Urinary bladder (tissue), 4 donors: Measurements from ENCODE around the gene POU2F2. TPM values are rescaled to one million over a fixed set of nuclear protein-coding genes. Genes with fewer than 3 reads are reported as not detected.

Experiments
- DNase-seq: peaks from one replicate; pipeline ENCODE4 v3.0.0-alpha.2; 2015; ENCODE audit errors: extremely low spot score
- H3K27ac ChIP-seq: one replicate; pipeline ENCODE4 v1.5.1; 2013; ENCODE audit warnings: low read depth, mild to moderate bottlenecking, moderate library complexity
- H3K36me3 ChIP-seq: one replicate; pipeline ENCODE4 v1.6.1; 2013; ENCODE audit warnings: mild to moderate bottlenecking, moderate library complexity; ENCODE audit not compliant: insufficient read depth
- H3K4me1 ChIP-seq: one replicate; pipeline ENCODE4 v1.6.1; 2013; ENCODE audit warnings: mild to moderate bottlenecking, moderate library complexity; ENCODE audit not compliant: insufficient read depth
- H3K4me3 ChIP-seq: one replicate; pipeline ENCODE4 v1.5.1; 2013; ENCODE audit warnings: low read depth, low read length
- WGBS: extraction: QIAGEN DNeasy Blood & Tissue Kit; methylation state at CpG from one replicate; pipeline ENCODE4 v1.1.7; 2013; 5-methylcytosine and 5-hydroxymethylcytosine counted together
- polyA plus RNA-seq: library from polyadenylated mRNA; stranded (reverse); fragments of 200-250 nt; gene quantifications from one replicate; pipeline ENCODE4 v1.2.3, GENCODE V29; 2013
- total RNA-seq: library from RNA; depleted of rRNA; stranded (reverse); fragments of >200 nt; gene quantifications from one replicate; pipeline ENCODE4 v1.2.3, GENCODE V29; 2014
- donor health status: healthy with polysubstance abuse.
- donor health status: healthy.

The POU2F2 gene
- total and polyA plus RNA-seq, 2 donors: 0.95 to 4.4 TPM

- Histone ChIP-seq H3K4me3 (no peak overlapping the region), H3K36me3 (peaks cover 6% of the 10 kb centered on the region), H3K27ac (no peak overlapping the region), H3K4me1 (peaks cover 2% of the 10 kb centered on the region)
- WGBS: 78% methylated on average over 2 of the region's 2 CpGs
- DNase-seq: no peak
Measured at GRCh38 chr19:42081584-42082203, 50.6 kb downstream of the POU2F2 start.

GRCh38 chr19:42080764-42081375 lies 51.4 kb downstream of the POU2F2 start:
- Histone ChIP-seq H3K36me3 (peaks cover 6% of the 10 kb centered on the region), H3K27ac (no peak overlapping the region), H3K4me1 (peaks cover 2% of the 10 kb centered on the region), H3K4me3 (no peak overlapping the region)
- DNase-seq: no peak
- 94% methylated on average over 28 of the region's 28 CpGs for WGBS

GRCh38 chr19:42079886-42080763 lies 52.1 kb downstream of the POU2F2 start:
- no peak overlapping the region for H3K27ac ChIP-seq
- 93% methylated on average over 44 of the region's 44 CpGs for WGBS
- no peak overlapping the region for H3K4me3 ChIP-seq
- H3K4me1 ChIP-seq: peaks cover 2% of the 10 kb centered on the region
- H3K36me3 ChIP-seq: peaks cover 6% of the 10 kb centered on the region
- DNase-seq: no peak

GRCh38 chr19:42079276-42079669 lies 53.0 kb downstream of the POU2F2 start:
- Histone ChIP-seq H3K4me1 (peaks cover 2% of the 10 kb centered on the region), H3K27ac (no peak overlapping the region), H3K4me3 (no peak overlapping the region), H3K36me3 (peaks cover 6% of the 10 kb centered on the region)
- 86% methylated on average over 16 of the region's 16 CpGs for WGBS
- DNase-seq: no peak

- whole genome bisulfite sequencing: 75% methylated on average over 15 of the region's 15 CpGs
- no peak for DNase-seq
- peaks cover 6% of the 10 kb centered on the region for H3K36me3 ChIP-seq
- H3K27ac ChIP-seq: no peak overlapping the region
- H3K4me1 ChIP-seq: peaks cover 2% of the 10 kb centered on the region
- H3K4me3 ChIP-seq: no peak overlapping the region
Measured at GRCh38 chr19:42078538-42079275, 53.5 kb downstream of the POU2F2 start.

- H3K27ac ChIP-seq: no peak overlapping the region
- DNase-seq: no peak
- H3K4me3 ChIP-seq: no peak overlapping the region
- 94% methylated on average over 1 of the region's 1 CpG for WGBS
- H3K36me3 ChIP-seq: peaks cover 6% of the 10 kb centered on the region
- H3K4me1 ChIP-seq: peaks cover 2% of the 10 kb centered on the region
Measured at GRCh38 chr19:42078058-42078457, 54.2 kb downstream of the POU2F2 start.

DNA sequence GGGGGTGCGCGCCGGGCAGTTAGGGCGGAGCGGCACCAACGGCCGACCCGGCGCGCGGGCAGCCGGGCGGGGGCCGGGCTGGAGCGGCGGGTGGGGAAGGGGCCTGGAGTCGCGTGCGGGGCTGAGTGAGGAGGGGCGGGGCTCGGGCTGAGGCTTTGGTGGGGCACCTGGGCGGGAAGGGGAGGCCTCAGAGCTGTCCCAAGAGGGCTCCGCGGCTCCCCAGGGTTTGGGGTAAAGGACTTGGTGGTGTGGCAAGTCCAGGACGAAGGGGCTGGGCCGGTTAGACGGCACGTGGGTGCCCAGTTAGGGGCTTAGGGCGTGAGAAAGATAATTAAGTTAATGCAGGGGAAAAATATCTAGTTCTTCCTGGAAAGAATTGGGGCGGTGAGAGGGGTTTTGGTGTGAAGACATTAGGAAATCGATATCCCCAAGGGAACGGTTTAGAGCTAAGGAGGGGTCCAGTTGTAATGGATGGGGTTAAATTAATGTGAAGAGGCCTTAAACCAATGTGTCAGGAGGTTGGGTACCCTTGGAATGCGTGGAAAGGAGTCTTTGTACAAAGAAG lies 55.8 kb downstream of the POU2F2 start:
- WGBS: under 1% methylated on average over 33 of the region's 33 CpGs
- DNase-seq: no peak
- peak overlapping the region; percentile 64 for H3K27ac ChIP-seq

DNA sequence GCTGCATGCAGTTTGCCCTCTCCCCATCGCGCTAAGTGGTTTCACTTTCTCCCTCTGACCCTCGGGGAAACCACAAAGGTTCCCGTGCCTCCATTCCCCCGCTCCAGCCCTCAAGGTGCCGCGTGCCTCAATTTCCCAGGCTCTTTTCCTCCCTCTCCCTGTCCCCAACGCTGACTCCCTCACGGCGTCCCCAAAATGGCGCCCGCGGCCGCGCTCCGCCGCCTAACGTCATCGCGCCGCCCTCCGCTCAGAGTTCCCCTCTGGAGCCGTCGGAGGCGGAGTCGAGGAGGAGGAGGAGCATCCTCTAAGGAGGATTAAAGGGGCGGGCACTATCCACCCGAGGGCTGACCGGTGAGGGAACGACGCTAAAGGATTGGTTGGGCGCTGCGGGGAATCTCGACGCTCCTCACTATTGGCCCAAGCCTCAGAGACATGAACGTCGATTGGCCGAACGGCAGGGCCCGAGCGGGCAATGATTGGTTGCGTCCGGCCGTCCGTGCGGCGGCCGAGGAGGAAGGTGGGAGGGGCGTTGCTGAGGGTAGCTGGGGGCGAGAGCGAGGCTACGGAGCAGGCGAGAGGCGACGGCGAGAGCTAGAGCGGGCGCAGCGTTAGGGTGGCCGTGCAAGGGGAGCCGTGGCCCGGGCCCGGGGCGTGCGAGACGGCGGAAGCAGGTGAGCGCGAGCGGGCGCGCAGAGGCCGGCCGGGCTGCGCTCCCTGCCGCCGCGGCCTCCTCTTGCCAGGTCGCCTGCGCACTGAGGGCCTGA lies 56.4 kb downstream of the POU2F2 start, which contains the start of gene ZNF574:
Gene ZNF574 (plus strand): TSS at position 551 of the 764 bp plus-strand sequence. CDS start 2,441 bp downstream, outside the sequence.
- under 1% methylated on average over 80 of the region's 80 CpGs for WGBS
- Histone ChIP-seq H3K36me3 (peaks cover 6% of the 10 kb centered on the region), H3K4me1 (peaks cover 2% of the 10 kb centered on the region), H3K4me3 (peak within 1 kb of the TSS; percentile 91), H3K27ac (peak within 1 kb of the TSS; percentile 99)
- DNase-seq: peak; percentile 100

More for the DNA sequence above, 55.8 kb downstream of the POU2F2 start:
- H3K4me3 ChIP-seq: peak overlapping the region; percentile 91
- peaks cover 6% of the 10 kb centered on the region for H3K36me3 ChIP-seq
- H3K4me1 ChIP-seq: peaks cover 2% of the 10 kb centered on the region

- H3K27ac ChIP-seq: peak overlapping the region; percentile 99
- H3K4me3 ChIP-seq: peak overlapping the region; percentile 55
- no peak for DNase-seq
- 8% methylated on average over 3 of the region's 3 CpGs for WGBS
- H3K4me1 ChIP-seq: peaks cover 2% of the 10 kb centered on the region
- H3K36me3 ChIP-seq: peaks cover 6% of the 10 kb centered on the region
Measured at GRCh38 chr19:42075364-42075615, 57.0 kb downstream of the POU2F2 start.

DNA sequence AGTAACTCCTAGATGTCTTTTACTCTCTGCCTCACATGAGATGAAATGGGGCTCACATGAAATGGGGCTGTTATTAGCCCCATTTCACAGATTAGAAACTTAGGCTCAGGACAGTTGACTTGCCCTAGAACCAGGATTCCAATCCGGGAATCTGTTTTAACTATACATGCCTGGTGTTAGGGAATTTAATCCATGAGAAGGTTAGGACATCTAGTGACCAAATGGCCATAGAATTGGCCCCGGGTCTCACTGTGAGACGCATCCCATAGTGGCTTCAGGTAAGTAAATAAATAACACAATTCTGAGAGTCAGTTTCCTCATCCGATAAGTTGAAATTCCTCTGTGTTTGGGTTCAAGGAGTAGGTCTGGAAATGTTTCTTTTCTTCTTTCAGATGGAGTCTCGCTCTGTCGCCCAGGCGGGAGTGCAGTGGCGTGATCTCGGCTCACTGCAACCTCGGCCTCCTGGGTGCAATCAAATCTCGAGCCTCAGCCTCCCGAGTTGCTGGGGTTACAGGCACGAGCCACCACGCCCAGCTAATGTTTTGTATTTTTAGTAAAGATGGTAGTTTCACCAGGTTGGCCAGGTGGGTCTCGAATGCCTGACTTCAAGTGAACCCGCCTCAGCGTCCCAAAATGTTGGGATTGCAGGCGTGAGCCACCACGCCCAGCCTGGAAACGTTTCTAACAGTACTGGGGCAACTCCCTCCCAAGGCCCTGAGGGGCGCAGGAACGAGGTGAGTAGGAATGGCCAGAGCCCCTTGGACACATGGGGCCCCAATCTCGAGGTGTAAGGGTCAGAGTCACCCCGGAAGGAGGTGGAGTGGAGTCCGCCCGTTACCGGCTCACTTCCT lies 57.5 kb downstream of the POU2F2 start:
- Histone ChIP-seq H3K36me3 (peaks cover 1% of the 10 kb centered on the region), H3K27ac (peak overlapping the region; percentile 99), H3K4me3 (peak overlapping the region; percentile 55), H3K4me1 (peaks cover 2% of the 10 kb centered on the region)
- WGBS: 63% methylated on average over 27 of the region's 27 CpGs
- DNase-seq: no peak

DNA sequence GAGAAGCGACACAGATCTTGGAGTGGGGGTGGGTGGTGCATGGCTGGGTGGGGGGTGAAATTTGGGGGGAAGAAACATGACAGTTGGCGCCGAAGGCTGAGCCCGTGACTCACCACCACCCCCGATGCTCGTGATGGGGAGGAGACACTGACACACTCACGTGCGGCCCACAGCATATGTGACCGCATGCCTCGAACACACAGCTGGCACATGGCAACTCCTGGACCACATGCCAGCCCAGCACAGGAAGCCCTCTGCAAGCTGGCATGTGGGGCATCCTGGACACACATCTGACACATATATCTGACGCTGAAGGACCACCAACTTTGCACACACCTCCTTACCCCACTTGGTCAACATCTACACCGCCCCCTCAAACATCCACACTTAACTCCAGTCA lies 61.0 kb downstream of the POU2F2 start:
- H3K27ac ChIP-seq: no peak overlapping the region
- no peak overlapping the region for H3K4me3 ChIP-seq
- H3K4me1 ChIP-seq: no peaks in the 10 kb centered on the region
- no peaks in the 10 kb centered on the region for H3K36me3 ChIP-seq
- WGBS: 89% methylated on average over 12 of the region's 12 CpGs
- no peak for DNase-seq
